NCI-H2196 (cell line): Measurements from ENCODE around the gene ABL1.

Experiments
- DNase-seq: peaks from one replicate; lab custom pipeline; 2025; ENCODE audit not compliant: unreplicated experiment; lab: John Stamatoyannopoulos, UW

ABL1 gene

DNA sequence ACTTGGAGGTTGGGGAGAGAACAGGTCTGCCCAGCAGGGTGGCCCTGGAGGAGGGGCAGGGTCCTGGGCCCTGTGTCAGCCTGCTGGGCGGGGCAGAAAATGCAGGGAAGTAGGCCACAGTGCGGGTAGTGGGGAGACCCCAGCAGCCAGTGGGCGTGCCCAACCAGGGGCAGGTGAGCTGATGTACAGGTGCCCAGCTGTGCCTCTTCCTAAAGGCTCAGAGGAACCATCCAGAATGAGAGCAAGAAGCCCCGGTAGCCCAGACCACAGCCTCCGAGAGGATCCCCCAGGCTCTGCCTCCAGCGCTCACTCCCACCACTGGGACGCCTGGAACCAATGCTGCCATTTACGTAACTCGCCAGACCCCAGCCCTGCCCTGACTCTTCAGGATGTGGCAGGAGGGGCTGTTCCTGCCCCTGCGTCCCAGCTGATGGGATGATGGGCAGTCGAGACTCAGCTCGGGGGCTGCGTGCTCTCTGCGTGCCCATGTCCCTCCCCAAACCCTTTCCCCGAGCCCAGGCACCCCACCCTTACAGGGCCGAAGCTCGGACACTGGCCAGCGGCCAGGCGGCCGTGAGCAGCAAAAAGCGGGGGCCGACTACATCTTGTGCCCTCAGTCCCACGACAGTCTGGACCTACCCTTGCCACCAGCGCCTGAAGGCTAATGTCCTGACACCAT lies 79.5 kb downstream of the ABL1 start:
- DNase-seq = no peak

GRCh38 chr9:130915096-130915447 lies 80.0 kb downstream of the ABL1 start:
- DNase-seq = no peak

- no peak for DNase-seq
Observed at GRCh38 chr9:130917168-130917960, 82.3 kb downstream of the ABL1 start.

- DNase-seq = no peak
Observed at GRCh38 chr9:130918101-130918825, 83.2 kb downstream of the ABL1 start.

DNA sequence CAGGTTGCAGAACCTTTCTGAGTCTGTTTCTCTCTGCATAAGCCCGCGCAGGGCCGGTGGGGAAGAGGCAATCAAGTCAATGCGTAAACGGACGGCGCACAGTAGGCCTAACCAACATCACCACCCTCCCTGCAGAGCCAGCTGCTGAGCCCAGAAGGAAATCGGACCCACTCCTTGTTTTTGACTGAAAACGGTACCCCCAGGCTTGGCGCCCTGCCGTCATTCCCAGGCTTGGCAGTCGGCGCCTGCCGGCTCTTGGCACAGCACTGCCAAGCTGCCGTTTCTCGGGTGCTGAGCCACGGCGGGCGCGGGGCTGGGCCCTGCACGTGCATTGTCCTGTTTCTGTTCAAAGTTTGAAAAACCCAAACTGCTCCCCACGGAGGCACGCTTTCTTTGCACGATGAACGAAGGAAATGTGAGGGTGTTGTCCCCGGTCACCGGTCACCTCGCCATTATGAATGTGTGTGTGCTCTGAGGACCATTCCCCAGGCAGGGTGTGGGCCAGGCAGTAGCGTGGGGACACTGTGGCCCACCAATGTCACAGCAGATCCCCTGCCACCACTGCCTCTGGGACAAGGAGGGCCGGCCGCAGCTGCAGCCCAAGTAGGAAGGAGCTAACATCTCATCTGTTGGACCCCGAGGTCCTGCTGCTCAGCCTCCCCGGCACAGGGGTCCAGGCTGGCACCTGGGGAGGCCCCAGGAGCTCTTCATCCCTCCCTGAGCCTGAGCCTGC lies 83.9 kb downstream of the ABL1 start:
- DNase-seq = no peak

GRCh38 chr9:130919559-130920145 lies 84.6 kb downstream of the ABL1 start:
- no peak for DNase-seq

DNA sequence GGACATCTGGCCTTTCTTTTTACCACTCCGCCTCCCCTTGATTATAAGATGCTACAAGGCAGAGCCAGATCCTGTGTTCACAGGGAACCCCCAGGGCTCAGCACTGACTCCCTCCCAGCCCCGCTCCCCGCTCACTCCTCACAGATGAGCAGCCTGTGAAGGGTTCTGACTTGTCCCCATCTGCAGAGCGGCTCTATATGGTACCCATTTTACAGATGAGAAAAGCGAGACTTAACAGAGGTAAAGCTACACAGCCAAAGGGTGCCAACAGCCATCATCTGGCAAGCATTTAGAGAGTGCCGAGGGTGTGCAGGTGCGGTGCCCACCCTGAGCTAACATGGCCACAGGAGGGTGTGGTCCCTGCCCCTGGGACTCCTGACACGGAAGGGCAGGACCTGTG lies 85.2 kb downstream of the ABL1 start:
- no peak for DNase-seq

DNA sequence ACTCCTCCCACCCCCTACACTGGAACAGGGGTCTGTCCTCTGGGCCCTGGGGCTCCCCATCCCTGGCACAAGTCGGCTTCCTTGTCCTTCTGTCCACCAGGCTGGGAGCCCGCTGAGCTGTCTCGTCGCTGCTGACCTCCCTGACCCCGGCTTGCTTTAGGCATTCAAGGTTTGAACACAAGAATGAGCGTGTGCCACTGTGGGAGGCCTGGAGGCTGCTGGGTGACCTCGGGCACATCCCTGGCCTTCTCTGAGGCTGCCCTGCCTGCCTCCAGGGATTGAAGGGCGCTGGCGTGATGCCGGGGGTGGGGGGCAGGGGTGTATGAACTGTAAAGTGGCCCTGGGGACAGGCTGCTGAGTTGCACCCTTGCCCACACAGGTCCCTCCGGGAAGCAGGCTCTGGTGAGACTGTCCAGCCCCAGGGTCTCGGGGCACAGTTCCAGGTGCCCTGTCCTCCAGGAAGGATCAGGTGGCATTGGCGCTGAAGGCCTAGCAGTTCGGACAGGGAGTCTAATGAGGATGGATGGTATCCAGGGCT lies 85.8 kb downstream of the ABL1 start:
- no peak for DNase-seq

DNA sequence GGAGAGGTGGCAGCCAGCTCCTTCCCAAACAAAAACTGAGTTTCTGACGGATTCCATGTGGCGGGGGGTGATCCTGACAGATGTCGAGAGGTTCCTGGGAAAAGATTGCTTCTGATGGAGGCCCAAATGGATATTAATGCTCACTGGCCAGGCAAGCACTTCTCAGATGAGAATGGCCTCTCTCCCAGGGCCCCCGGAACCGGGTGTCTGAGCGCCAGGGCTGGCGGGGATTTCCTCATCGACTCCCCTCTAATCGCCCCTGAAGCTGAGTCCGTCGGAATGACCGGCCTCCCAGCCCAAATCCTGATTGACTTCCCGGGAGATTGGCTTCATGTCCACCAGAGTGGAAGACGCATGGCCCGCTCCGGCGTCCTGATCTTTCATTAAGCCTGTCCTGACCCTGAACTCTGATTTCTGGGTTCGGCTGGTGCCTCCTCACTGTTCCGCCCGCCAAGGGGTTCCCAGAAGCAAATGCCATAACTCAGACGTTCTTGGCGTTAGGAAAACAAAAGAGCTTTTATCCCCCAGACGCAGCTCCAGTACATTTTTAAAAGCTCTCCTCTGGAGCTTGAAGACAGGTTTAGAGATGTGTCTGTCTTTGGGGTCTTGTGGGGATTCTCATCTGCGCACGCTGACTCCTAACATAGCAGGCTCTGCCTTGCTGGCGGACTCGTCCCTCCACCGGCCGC lies 86.4 kb downstream of the ABL1 start:
- DNase-seq = no peak

DNA sequence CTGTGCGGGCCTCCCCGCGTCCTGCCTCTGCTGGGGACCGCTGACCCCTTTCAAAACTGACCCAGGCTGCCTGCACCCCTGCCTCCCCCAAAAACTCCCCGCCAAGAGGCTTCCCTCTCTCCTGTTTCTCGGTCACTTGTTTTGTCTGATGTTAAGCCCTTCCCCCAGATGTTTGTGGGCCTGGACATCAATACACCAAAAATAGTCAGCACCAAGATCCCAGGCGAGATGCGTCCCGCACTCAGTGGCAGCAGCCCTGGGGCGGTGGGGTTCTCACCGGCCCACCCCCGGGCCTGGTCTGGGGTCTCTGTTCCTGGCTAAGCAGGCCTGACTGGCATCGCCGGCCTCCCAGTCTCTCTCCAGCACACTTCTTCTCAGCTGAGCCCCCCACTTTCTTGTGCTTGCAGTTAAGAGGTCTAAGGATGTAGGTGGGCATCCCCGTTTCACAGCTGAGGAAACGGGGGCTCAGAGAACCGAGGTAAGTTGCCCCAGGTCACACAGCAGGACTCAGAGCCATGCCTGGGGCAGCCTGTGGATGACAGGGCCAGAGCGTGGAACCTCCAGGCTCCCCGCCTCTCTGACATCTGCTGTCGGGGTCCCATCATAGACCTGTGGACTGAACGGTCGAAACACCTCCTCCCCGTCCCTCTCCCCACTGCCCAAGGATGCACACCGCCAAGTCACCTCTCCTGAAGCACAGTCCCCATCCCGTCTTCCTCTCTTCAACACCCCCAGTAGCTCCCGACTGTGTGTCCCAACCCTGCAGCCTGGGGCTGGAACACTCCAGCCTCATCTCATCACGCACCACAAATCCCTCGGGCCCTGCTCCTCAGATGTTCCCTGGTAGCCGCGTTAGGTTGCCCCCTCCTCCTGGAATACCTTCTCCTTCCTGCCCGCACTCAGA lies 87.2 kb downstream of the ABL1 start:
- no peak for DNase-seq

- DNase-seq = no peak
Observed at GRCh38 chr9:130922893-130923610, 88.0 kb downstream of the ABL1 start.

DNA sequence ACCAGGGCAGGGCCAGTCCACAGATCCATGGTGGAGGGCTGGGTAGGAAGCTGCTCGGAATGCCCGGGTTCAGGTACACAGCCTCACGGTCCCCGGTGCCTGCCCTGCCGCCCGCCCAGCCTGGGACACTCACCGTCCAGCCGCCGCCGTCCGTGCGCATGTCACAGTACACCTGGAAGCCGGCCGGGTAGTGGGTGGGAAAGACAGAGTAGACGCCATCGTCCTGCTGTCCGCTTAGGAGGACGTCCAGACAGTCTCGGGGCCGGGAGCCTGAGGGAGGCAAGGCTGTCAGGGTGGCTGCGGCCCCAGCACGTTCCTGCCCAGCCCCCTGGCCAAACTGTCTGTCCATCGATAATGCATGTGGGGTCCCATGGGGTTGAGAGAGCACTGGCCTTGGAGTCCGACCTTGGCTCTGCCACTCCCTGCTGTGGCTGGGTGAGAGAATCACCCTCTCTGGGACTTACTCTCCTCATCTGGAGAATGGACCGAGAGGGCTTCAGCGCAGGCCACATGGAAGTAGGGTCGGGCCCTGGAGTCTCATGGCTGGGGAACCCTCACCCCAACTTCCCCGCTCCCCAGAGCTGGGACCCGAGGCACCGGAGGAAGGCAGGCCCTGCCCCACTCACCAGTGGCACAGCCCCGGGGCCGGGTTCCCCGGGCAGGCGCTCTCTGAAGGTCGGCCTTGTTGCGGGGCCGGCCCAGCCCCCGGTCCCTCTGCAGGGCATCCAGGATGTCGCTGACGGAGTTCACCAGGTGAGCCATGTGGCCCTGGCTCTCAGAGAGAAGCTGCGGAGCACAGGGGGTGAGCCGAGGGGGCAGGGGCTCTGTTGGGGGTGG lies 88.8 kb downstream of the ABL1 start:
- DNase-seq = no peak

DNA sequence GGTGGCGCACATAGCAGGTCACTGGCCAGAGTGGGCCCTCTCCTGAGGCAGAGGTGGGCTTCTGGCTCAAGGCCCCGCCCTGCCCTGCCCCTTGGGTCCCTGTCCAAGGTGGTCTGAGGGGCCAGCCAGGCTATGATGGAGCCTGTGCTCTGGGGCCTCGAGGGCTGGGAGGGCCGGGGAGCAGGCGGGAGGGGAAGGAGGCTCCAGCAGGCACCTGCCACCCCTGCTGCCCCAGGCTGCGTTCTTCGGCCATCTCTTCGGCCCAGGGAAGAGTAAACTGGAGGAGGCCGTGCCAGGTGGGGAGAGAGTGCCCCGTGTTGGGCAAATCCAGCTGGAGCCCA lies 89.4 kb downstream of the ABL1 start:
- no peak for DNase-seq

DNA sequence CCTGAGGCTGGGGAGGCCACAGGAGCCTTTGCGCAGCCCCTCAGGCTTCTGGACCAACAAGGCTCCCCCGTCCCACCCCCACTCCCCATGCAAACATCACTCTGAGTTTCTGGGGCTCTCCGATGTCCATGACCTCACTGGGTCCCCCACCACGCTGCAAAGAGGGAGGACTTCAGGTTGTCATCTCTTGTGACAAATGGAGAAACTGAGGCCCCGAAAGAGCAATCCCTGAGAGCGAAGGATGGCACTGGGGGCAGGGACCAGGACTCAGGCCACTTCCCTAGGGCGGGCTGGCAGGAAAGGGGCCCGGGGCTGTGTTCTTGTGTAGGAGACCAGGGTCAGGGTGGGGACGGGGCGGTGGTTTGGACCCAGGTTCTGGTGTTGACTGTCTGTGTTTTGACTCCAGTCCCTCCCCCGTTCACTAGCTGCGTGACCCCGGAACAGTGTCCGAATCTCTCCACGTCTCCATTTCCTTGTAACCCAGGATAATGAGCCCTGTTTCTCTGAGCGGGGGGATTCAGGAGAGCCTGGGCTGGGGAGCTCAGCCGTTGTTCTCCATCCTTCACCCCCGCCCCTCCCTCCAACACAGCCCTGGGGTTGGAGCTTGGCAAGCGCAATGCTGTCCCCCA lies 90.1 kb downstream of the ABL1 start:
- no peak for DNase-seq

GRCh38 chr9:130927338-130927737 lies 92.3 kb downstream of the ABL1 start:
- DNase-seq = no peak

GRCh38 chr9:130927995-130928900 lies 93.2 kb downstream of the ABL1 start:
- DNase-seq = peak; percentile 68
